Activated CD4-positive, alpha-beta T cell treated with anti-CD3 and anti-CD28 coated beads for 24 hours (primary cell): Measurements from ENCODE around the gene GTPBP6.
A peak's percentile ranks its signal among the peaks of the same experiment; 100 is the strongest.
"Not testable (repeated sequence)": the region's sequence is repeated elsewhere in the genome, so short reads cannot be mapped to it uniquely, and the experiment has no call there.

Experiments used
- DNase-seq, 2 donors: peaks; one replicate each; pipeline ENCODE4 v3.0.0-alpha.2; 2020; ENCODE audit warnings: low read depth in 2 of 2

The GTPBP6 gene

DNA sequence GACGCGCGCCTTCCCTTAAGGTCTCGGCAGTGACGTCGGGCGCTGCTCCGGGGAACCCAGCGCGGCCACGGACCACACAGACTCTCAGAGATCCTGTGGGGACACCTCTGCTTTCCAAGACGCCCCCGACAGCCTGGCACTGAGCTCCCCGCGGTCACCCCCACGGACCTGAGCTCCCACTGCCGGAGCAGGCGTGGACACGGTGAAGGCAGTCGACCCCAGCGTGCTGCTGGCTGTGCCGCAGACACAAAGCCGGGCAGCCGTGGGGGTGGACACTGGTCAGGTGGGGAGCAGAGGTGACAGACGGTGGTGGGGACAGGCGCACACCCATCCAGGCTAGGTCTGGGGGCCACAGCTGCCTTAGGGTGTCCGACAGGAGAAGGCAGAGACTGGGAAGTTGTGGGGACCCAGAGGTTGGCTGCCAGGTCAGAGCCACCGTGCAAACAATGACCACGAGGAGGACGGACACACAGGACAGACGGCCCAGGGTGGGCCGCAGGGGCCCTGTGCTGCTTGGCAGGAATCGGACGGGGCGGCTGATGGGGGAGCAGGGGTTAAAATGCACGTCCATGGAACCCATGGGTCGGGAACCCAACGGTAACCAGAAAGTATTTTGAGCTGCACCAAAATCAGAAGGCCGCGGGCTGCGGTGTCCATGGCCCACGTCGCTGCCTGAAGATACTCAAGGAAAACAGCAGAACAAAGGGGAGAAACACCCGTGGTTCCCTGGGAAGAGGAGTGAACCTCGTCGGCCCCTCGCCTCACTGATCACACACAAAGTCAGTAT is 16.6 kb upstream of the GTPBP6 start:
- DNase-seq: no peak

DNA sequence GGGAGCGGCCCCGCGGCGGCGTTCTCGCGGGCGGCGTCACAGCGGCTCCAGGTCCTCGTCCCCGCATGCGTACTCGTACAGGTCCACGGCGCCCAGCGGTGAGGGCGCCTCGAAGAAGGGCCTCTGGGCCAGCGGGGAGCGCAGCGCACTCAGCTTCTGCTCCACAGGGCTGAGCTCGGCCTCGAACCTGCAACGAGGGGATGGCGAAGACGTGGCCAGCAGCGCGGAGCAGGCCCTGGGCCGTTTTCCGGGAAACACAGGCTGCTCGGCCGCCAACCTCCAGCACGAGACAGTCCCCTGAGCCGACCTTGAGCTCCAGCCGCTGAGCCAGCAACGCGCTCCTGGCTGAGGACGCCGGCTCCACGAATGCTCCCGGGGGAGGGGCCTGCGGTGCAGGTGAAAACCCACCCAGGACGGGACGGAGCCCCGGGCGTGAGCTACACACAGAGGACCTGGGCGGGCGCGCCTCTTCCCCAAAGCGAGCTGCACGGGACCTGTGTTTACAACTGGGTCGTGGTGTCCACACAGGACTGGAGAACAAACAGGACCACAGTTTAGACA is 15.8 kb upstream of the GTPBP6 start:
- DNase-seq: no peak

DNA sequence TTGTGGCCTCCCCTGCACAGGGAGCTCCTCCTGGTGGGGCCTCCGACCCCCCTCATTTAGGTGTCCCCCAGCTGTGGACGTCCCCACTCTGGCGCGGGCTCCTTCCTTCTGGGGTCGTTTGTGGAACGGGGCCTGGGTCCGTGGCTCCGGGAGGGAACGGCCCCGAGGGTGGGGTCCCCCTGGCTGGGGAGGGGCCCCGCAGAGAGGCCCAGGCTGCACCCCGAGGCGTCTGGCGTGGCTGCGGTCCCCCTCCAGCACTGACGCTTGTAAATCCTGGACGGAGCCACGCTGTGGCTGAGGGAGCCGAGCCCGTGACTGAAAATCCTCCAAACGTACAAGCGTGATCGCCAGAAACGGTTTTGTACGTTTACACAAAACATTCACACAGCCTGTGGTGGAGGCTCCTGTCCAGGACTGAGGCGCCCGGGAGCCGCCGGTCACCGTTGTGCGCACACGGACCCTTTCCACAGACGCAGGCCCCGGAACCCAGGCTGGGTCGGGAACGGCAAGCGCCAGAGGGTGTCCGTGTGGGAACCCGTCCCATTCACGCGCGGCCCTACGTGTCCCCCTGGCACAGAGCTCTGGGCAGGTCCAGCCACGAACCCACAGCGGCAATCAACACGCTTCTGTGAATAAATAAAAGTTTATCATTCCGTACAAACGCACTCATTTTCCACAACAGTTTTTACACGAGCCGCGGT is 15.2 kb upstream of the GTPBP6 start:
- DNase-seq: no peak

DNA sequence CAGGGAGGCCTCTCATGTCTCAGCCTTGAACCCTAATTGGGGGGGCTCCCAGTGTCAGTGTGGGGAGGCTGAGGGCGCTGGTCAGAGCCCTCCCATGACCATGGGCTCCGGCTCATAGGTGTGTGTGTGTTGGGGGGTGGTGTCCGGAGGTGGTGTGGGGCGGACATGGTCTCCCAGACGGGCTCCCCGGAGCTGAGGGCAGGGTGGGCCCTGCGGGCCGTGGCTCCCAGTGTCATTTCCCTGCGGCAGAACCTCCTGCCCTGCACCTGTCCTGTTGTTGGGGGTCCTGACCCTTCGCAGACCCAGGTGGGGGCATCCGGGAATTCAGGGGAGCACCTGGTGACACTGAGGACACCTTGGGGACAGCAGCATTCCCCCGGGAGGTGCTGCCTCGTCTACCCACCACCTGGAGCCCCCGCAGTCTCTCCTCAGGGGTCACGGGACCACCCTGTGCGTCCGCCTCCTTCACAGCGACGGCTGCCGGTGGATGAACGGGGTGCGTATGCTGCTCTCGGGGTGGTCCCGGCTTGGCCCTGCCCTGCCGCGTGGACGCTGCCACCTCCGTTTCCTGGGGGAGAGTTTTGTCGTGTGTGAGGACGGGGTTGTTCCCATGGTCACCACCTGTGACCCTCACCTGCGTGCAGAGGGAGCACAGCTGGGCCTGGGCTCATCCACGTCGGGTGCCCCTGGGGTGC is 14.5 kb upstream of the GTPBP6 start:
- DNase-seq: no peak

DNA sequence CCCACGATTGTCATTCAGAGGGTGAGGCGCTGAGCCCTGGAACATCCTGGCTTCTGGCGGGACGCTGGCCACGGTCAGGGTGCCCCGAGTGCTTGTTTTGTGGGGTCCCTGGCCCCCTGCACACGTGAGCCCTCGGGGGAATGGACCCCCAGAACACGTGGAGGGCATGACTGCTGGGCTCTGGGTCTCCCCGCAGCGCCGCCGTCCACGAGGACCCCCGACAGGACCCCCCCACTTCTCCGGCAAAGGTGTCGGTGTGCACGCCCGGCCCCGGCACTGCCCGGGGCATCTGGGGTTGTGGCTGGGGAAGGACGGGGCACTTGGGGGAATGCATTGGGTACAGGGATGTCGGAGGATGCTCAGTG is 13.9 kb upstream of the GTPBP6 start:
- DNase-seq: no peak

DNA sequence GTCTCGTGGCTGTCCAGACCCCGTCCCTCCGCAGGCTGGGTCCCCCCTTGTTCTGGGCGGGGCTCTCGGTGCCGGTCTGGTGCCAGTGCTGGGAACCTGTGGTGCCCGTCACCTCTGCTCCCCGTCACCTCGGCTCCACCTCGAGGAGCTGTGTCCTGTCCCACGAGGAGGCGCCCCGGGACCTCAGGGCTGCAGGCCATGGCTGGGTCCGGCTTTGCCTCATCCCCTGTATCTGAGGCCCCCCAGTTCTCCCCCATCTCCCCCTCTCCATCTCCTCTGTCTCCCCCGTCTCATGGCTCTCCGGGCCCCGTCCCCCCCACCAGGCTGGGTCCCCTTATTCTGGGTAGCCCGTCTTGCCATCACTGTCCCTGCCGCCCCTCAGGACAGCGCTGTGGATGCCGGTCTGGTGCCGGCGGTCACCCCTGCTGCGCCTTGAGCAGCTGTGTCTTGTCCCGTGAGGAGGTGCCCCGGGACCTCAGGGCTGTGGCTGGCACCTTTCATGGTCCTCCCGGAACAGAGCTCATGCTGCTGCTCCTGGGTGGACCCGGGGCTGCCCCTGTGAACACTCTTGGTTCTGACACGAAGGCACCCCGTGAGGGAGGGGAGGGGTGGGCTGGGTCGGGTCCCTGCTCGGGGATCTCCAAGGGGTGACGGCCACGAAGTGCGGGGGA is 13.4 kb upstream of the GTPBP6 start:
- DNase-seq: no peak

DNA sequence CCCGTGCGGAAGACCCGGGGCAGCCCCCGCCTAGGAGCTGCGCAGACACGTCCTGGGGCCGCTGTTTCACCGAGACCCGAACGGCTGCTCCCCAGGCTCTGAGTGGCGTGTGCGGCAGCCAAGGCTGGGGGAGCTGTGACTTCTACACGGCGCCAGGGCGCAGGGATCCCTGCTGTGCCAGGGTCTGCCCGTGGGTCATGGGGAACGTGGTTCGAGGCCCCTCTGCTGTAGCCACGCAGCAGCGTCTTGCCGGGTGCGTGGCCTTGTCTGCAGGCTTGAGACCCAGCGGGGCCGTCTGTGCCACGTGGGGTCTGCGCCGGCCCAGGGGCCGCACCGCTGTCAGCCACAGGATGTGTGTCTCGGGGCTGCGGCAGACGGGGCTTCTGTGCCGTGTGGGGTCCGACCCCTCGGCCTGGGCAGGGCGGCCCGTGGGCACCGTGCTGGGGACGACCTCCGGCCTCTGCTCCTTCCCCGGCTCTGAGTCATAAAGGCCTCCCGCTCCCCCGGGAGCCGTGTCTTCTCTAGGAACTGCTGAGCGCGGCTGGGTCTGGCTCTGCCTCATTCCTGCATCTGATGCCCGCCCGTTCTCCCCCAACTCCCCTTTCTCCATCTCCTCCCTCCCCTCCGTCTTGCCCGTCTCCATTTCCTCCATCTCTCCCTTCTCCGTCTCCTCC is 12.7 kb upstream of the GTPBP6 start:
- no peak for DNase-seq

DNA sequence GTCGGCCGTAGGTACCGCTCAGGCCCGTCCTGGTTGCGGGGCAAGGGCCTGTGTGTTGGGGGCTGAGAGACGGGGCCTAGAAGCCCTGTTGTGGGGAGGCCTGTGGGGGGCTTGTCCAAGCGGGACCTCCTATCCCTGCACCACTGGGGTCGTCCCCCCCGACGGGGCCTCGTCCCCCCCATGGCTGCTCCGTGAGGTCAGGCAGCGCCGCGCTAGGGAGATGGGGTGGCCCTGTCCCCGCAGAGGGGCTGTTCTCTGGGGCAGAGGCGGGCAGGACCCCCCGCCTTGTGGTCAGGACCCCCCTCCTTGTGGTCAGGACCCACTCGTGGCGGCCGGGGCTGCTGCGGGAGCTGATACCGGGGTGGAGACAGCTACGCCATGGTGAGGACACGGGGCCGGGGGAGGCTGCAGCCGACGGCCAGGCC is 12.1 kb upstream of the GTPBP6 start:
- DNase-seq: no peak

DNA sequence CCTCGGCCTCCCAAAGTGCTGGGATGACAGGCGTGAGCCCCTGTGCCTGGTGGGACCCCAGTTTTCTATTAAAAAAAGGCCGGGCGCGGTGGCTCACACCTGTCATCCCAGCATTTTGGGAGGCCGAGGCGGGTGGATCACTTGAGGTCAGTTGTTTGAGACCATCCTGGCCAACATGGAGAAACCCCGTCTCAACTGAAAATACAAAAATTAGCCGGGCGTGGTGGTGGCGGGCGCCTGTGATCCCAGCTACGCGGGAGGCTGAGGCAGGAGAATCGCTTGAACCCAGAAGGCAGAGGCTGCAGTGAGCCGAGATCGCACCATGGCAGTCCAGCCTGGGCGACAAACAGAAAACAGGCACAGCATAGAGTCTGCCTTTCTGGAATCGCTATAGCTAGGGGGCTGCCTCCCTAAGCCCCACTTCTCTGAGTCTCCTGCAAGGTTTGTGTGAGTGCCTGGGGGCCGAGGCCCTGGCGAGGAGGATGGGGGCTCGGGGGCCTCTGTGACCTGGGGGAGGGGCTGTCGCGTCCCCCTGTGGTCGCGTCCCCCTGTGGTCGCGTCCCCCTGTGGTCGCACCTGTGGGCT is 11.6 kb upstream of the GTPBP6 start:
- DNase-seq: not testable (repeated sequence)

DNA sequence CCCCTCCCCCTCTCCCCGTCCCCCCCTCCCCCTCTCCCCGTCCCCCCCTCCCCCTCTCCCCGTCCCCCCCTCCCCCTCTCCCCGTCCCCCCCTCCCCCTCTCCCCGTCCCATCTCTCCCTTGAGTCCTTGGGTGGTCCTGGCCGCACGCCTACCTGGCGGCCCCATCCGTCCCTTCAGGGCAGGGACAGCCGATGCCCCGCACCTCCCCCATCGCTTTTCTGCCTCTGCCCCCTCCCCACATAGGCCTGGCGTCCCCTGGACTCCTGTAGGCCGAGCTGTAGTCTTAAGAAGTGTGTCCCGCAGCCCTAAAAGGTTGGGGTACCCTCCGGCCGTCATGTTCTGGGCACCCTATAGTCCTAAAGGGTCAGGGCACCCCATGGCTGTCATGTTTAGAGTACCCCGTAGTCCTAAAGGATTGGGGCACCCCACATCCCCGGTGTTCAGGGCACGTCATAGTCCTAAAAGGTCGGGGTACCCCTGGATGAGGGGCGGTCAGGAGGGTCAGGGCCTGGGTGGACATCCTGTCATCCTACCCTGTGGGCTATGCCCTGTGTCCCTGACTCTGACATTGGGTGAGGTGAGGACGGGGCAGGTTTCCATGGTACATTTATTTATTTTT is 10.8 kb upstream of the GTPBP6 start:
- no peak for DNase-seq

DNA sequence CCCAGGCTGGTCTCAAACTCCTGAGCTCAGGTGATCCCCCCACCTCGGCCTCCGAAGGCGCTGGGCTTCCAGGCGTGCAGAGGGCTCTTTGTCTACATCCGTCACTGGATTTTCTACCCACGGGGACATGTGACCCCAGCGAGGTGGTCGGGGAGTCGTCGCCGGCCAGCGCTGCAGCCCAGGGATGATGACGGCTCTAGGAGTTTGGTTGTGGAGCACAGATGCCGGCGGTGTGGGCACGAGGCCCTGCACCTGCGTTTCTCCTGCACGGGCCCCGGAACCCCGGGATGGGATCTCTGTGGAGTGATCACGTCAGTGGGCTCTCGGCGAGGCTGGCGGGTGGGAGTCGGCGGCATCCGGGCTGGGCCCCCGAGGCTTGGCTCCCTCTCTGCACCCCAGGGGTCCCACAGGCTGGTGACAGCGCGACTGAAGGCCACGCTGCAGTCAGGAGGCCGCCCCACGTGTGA is 9.1 kb upstream of the GTPBP6 start:
- no peak for DNase-seq

DNA sequence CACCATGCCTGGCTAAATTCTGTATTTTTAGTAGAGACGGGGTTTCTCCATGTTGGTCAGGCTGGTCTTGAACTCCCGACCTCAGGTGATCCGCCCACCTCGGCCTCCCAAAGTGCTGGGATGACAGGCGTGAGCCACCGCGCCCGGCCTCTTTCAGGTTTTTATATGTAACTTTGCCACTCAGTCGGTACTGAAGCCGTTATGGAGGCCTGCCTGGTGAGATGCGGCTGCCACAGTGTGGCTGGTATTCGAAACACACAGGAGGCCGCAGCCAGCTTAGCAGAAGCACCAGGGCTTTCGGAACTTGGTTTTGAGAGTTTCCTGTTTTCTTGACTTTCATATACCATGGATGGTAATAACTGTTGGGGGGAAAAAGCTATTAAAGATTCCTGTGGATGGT is 6.1 kb upstream of the GTPBP6 start:
- not testable (repeated sequence) for DNase-seq

DNA sequence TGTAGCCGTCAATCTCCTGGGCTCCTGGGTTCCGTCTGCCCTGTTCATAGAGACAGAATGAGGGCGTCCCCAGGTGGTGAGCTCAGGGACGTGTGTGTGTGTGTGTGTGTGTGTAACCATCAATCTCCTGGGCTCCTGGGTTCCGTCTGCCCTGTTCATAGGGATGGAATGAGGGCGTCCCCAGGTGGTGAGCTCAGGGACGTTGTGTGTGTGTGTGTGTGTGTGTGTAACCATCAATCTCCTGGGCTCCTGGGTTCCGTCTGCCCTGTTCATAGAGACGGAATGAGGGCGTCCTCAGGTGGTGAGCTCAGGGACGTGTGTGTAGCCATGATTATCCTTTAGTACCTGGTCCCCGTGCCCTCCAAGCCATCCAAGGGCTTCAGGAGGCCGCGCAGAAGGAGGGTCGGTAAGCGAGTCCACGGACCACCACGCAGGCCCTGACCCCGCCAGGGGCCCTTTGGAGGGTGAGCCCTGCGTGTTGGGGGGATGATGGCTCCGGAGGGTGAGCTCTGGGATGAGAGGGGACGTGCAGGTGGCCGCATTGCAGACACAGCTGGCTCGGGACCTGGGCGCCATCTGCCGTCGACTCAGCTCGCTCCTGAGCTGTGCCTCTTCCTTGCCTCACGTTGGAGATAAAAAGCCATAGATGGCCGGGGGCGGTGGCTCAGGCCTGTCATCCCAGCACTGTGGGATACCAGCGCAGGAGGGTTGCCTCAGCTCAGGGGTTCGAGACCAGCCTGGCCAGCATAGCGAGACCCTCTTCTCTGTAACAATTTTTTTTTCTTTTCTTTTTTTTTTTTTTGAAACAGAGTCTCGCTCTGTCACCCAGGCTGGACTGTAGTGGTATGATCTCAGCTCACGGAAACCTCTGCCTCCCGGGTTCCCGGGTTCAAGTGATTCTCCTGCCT is 5.4 kb upstream of the GTPBP6 start:
- no peak for DNase-seq

DNA sequence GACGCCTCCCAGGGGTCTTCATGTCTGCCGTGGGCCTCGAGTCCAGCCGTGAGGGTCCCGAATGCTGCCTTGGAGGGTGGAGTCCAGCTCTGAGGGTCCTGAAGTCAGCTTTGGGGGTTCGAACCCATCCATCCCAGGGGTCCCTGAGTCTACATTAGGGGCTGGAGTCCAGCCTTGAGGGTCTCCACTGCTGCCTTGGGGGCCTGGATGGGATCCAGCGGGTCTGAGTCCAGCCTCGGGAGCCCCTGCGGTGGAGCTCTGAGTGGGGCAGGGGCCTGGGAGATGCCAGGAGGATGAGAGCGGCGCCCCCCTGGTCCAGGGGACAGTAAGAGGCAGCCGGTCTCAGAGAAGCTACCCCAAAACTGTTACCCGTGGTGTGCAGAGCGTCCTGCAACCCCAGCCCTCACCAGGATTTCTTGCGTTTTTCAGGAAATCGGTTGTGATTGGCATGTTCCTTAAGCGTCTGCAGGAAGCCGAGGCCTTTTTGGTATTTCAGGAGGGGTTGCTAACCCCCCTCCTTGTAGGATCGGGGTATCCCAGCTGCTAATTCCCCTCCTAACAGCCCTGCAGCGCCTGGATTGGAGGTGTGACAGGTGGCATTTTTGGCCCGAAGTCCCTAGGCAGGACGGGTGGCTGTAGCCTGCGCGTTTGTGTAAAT is 1.7 kb upstream of the GTPBP6 start:
- DNase-seq: no peak

DNA sequence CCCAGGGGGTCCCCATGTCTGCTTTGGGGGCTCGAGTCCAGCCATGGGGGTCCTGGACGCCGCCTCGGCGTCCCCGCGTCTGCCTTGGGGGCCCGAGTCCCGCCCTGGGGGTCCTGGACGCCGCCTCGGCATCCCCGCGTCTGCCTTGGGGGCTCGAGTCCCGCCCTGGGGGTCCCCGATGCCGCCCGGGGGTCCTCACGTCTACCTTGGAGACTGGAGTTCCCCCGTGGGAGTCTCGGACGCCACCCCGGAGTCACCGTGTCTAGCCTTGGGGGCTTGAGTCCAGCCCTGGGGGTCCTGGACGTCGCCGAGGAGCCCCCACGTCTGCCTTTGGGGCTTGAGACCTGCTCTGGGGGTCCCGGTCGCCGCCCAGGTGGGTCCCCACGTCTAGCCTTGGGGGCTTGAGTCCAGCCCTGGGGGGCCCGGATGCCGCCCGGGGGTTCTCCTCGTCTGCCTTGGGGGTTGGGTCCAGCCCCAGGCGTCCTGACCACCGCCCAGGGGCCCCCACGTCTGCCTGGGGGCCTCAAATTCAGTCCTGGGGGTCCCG is 1.1 kb upstream of the GTPBP6 start:
- DNase-seq: no peak

DNA sequence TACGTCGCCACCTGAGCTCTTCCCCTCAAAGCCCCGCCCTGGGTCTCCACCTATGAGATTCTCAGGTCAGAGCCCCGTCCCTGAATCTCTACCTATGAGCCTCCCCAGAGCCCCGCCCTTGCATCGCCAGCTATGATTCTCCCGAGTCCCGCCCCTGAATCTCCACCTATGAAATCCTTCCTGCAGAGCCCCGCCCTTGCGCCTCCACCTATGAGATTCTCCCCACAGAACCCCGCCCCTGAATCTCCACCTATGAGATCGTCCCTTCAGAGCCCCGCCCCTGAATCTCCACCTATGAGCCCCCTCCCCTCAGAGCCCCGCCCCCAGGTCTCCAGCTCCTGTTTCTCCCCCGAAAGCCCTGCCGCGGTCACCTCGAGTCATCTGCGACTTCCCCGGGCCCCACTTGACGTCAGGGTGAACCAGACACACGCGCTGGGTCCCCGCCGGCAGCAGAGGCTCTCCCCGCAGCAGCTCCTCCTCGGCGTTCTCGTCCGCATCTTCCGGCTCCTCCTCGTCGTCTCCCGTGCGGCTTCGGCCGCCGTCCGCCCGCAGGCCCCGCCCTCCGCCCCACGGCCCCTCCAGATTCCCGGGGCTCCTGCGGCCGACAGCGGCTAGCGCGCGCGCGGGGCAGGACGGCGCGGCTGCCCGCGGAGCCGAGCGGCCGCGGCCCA is 393 bp downstream of the GTPBP6 start:
- peak; percentile 95 to 98 for DNase-seq

DNA sequence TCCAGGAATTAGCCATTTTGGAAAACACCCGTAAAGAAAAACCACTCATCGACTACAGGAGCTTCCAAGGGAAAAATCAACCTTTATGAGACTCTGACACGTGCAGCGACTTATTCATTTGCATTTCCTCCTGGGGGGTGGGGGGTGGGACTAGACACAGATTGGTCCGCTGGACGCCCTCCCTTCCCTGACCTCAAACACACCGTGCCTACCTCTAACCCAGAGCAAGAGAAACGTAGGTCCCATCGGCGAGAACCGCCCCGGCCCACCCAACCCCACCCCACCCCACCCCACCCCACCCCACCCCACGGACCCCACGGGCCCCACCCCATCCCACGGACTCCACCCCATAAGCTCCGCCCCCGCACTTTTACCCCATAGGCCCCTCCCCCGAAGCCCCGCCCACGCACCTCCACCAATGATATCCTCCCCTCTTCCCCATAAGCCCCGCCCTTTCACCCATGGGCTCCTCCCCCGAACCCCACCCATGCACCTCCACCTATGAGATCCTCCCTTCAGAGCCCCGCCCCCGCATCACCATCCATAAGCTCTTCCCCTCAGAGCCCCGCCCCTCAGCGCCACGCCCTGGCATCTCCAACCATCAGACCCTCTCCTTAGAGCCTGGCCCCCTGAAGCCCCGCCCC is 1.1 kb downstream of the GTPBP6 start:
- DNase-seq: no peak
